Measurements from ENCODE around the gene BLTP3B.

BLTP3B gene

GRCh38 chr12:100159391-100160104 is 16.9 kb upstream of the BLTP3B start:
- H3K4me3 ChIP-seq (ENCODE audit: low read length) = no peak overlapping the region
- TF ChIP-seq CTCF (conservative IDR thresholded peaks at IDR 0.05; ENCODE audit: low read length) = no peak
- no peak for DNase-seq (ENCODE audit: low read depth)

- TF ChIP-seq CTCF (conservative IDR thresholded peaks at IDR 0.05; ENCODE audit: low read length) = no peak
- DNase-seq (ENCODE audit: low read depth) = no peak
Observed at GRCh38 chr12:100158535-100158934, 15.9 kb upstream of the BLTP3B start.

GRCh38 chr12:100157427-100157821 is 14.8 kb upstream of the BLTP3B start:
- DNase-seq (ENCODE audit: low read depth) = no peak
- TF ChIP-seq CTCF (conservative IDR thresholded peaks at IDR 0.05; ENCODE audit: low read length) = no peak
- no peak overlapping the region for H3K4me3 ChIP-seq (ENCODE audit: low read length)

More at GRCh38 chr12:100158535-100158934, 15.9 kb upstream of the BLTP3B start:
- H3K4me3 ChIP-seq (ENCODE audit: low read length) = no peak overlapping the region

GRCh38 chr12:100156731-100157426 is 14.2 kb upstream of the BLTP3B start:
- TF ChIP-seq CTCF (conservative IDR thresholded peaks at IDR 0.05; ENCODE audit: low read length) = no peak
- DNase-seq (ENCODE audit: low read depth) = no peak
- no peak overlapping the region for H3K4me3 ChIP-seq (ENCODE audit: low read length)

GRCh38 chr12:100154474-100155247 is 12.0 kb upstream of the BLTP3B start:
- no peak overlapping the region for H3K4me3 ChIP-seq (ENCODE audit: low read length)
- DNase-seq (ENCODE audit: low read depth) = peak; percentile 55
- TF ChIP-seq CTCF (conservative IDR thresholded peaks at IDR 0.05; ENCODE audit: low read length) = peak; percentile 84

GRCh38 chr12:100153131-100153530 is 10.5 kb upstream of the BLTP3B start:
- no peak for DNase-seq (ENCODE audit: low read depth)
- no peak overlapping the region for H3K4me3 ChIP-seq (ENCODE audit: low read length)
- no peak for TF ChIP-seq CTCF (conservative IDR thresholded peaks at IDR 0.05; ENCODE audit: low read length)

All from AG10803 (cell line).